ENCODE measurements around the gene NR1D2.

- TF ChIP-seq, protein P1, sequence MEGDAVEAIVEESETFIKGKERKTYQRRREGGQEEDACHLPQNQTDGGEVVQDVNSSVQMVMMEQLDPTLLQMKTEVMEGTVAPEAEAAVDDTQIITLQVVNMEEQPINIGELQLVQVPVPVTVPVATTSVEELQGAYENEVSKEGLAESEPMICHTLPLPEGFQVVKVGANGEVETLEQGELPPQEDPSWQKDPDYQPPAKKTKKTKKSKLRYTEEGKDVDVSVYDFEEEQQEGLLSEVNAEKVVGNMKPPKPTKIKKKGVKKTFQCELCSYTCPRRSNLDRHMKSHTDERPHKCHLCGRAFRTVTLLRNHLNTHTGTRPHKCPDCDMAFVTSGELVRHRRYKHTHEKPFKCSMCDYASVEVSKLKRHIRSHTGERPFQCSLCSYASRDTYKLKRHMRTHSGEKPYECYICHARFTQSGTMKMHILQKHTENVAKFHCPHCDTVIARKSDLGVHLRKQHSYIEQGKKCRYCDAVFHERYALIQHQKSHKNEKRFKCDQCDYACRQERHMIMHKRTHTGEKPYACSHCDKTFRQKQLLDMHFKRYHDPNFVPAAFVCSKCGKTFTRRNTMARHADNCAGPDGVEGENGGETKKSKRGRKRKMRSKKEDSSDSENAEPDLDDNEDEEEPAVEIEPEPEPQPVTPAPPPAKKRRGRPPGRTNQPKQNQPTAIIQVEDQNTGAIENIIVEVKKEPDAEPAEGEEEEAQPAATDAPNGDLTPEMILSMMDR (IDR thresholded peaks at IDR 0.05), result no peak
- no peak for TF ChIP-seq POLR2AphosphoS5 (IDR thresholded peaks at IDR 0.05; ENCODE audit: insufficient read depth in 1 of 2, low read depth in 1 of 2)
These were observed 75.1 kb downstream of the NR1D2 start for GRCh38 chr3:24020036-24020691.

Measured in vagina (tissue), 2 donors.